ENCODE results near the gene TXNDC5. TPM values are rescaled to one million over a fixed set of nuclear protein-coding genes. Genes with fewer than 3 reads are reported as not detected.

Gene TXNDC5
- total and polyA plus RNA-seq, 2 of the 13 experiments (the other 11 are each of a cell fraction or from before 2014, with no cell fraction given), result 287 to 578 TPM

- ChIA-PET POLR2A (no interaction called here), CTCF (ENCODE audit: low intra/inter-chr PET ratio, low total read pairs) (no interaction called here)
- Histone ChIP-seq H4K20me1 (ENCODE audit: insufficient read depth, low read length) (peaks cover 9% of the 10 kb centered on the region; the same call in 1 of the 2 replicates), H3K36me3 (replicated peaks in 1 of 2; ENCODE audit: control insufficient read depth in 1 of 2, insufficient read depth in 2 of 2, low read length in 2 of 2) (peaks cover 12 to 29% of the 10 kb centered on the region in 2 experiments), H3K4me2 (ENCODE audit: low read depth, low read length) (no peak overlapping the region), H3K9ac (ENCODE audit: insufficient read depth, low read depth, low read length) (no peak overlapping the region), H2AFZ (ENCODE audit: low read length) (no peak overlapping the region), H3K4me1 (ENCODE audit: insufficient read depth, low read length) (peaks cover 17% of the 10 kb centered on the region), H3K27me3 (ENCODE audit: control insufficient read depth in 1 of 2, insufficient read depth in 2 of 2, low read length in 2 of 2) (no peaks in the 10 kb centered on the region; a peak in 1 of 5 replicates), H3K79me2 (ENCODE audit: insufficient read depth, low read length) (no peaks in the 10 kb centered on the region), H3K9me3 (ENCODE audit: low read length) (no peaks in the 10 kb centered on the region), H3K27ac (ENCODE audit: extremely low read length, insufficient read depth, low read length) (no peak overlapping the region), H3K4me3 (replicated peaks in 1 of 3; ENCODE audit: insufficient read depth in 1 of 3, low read depth in 2 of 3, low read length in 3 of 3) (no peak overlapping the region)
- TF ChIP-seq GPBP1L1 (CRISPR knock-in tag; IDR thresholded peaks at IDR 0.05) (no peak), MNT (IDR thresholded peaks at IDR 0.05) (no peak), EZH2 (conservative IDR thresholded peaks at IDR 0.05; ENCODE audit: low read depth, low read length) (no peak), RARG (CRISPR knock-in tag; IDR thresholded peaks at IDR 0.05; ENCODE audit: low read depth) (no peak), CHD4 (IDR thresholded peaks at IDR 0.05; ENCODE audit: borderline replicate concordance, low read length) (no peak)
- ATAC-seq (peak; percentile 41), DNase-seq (ENCODE audit: low spot score) (no peak), FAIRE-seq (no peak)
- WGBS (ENCODE audit: low lambda C conversion rate), result 99% methylated on average over 10 of the region's 10 CpGs
- BruUV-seq (replicated peaks), result no TSS peak
- in situ Hi-C loops (cut with HindIII; ENCODE audit: extremely low pct_ligation_motif_present, low pct_unique_long_range_greater_than_20kb) (no loop called here), intact Hi-C loops (cut with micrococcal nuclease; ENCODE audit: unreplicated experiment) (no loop called here)
Measured at GRCh38 chr6:7878401-7878964, 32.1 kb downstream of the TXNDC5 start.

GRCh38 chr6:7868926-7869325 lies 41.7 kb downstream of the TXNDC5 start:
- intact Hi-C loops (cut with micrococcal nuclease; ENCODE audit: unreplicated experiment) (no loop called here), in situ Hi-C loops (cut with HindIII; ENCODE audit: extremely low pct_ligation_motif_present, low pct_unique_long_range_greater_than_20kb) (no loop called here)
- H3K9ac ChIP-seq (ENCODE audit: insufficient read depth, low read depth, low read length), result no peak overlapping the region
- WGBS (ENCODE audit: low lambda C conversion rate), result 35% methylated on average over 9 of the region's 10 CpGs
- ChIA-PET CTCF (ENCODE audit: low intra/inter-chr PET ratio, low total read pairs) (no interaction called here), POLR2A (no interaction called here)
- H3K36me3 ChIP-seq (replicated peaks in 1 of 2; ENCODE audit: control insufficient read depth in 1 of 2, insufficient read depth in 2 of 2, low read length in 2 of 2), result no peaks in the 10 kb centered on the region
- peaks cover 3 to 26% of the 10 kb centered on the region in 2 experiments; a peak in 3 of 5 replicates for H3K27me3 ChIP-seq (ENCODE audit: control insufficient read depth in 1 of 2, insufficient read depth in 2 of 2, low read length in 2 of 2)
- H3K4me2 ChIP-seq (ENCODE audit: low read depth, low read length), result no peak overlapping the region
- H3K9me3 ChIP-seq (ENCODE audit: low read length), result no peaks in the 10 kb centered on the region
- no peaks in the 10 kb centered on the region for H3K4me1 ChIP-seq (ENCODE audit: insufficient read depth, low read length)
- no peak overlapping the region for H3K4me3 ChIP-seq (replicated peaks in 1 of 3; ENCODE audit: insufficient read depth in 1 of 3, low read depth in 2 of 3, low read length in 3 of 3)
- H4K20me1 ChIP-seq (ENCODE audit: insufficient read depth, low read length), result no peaks in the 10 kb centered on the region
- no TSS peak for BruUV-seq (replicated peaks)
- no peak overlapping the region for H2AFZ ChIP-seq (ENCODE audit: low read length)
- no peaks in the 10 kb centered on the region for H3K79me2 ChIP-seq (ENCODE audit: insufficient read depth, low read length)
- H3K27ac ChIP-seq (ENCODE audit: extremely low read length, insufficient read depth, low read length), result no peak overlapping the region
- DNase-seq (ENCODE audit: low spot score) (no peak), ATAC-seq (peak; percentile 37), FAIRE-seq (no peak)
- TF ChIP-seq HNRNPL (IDR thresholded peaks at IDR 0.05; ENCODE audit: low read depth, low read length) (no peak), ZNF30 (CRISPR knock-in tag; IDR thresholded peaks at IDR 0.05) (no peak), ZNF646 (CRISPR knock-in tag; IDR thresholded peaks at IDR 0.05) (no peak), ZFP82 (CRISPR knock-in tag; IDR thresholded peaks at IDR 0.05; ENCODE audit: borderline replicate concordance) (no peak)

Measured in HepG2 (cell line).